ENCODE results near the gene MGAT4A. TPM values are rescaled to one million over a fixed set of nuclear protein-coding genes. Genes with fewer than 3 reads are reported as not detected.

MGAT4A gene
- total and polyA plus RNA-seq, 10 of the 15 experiments (the other 5 are each of a cell fraction or from before 2014, with no cell fraction given) = 4.3 to 23.4 (median 13.6) TPM

GRCh38 chr2:98759827-98760625 lies 29.1 kb upstream of the MGAT4A start (continued):
- peak; percentile 48 to 49; a peak in 2 of 4 replicates for TF ChIP-seq IKZF2 (IDR thresholded peaks at IDR 0.05)
- no peak for TF ChIP-seq WRNIP1 (IDR thresholded peaks at IDR 0.05; ENCODE audit: borderline replicate concordance, low read depth, low read length)

DNA sequence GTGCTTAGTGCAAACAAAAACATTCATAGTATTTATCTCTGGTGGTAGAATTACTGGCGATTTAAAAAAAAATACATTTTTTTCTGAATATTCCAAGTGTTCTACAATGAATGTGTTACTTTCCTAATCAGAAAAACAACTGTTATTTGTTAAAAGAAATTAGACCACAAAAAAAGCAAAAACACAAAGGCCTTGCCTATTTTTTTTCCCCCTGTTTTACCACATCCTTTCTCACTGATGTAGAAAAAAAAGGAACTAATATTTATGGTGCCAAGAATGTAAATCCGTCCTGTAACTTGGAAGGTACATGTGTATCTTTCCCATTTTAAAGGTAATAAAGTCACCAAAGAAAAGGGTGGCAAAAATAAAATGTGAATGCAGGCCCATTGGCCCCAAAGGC lies 28.4 kb upstream of the MGAT4A start:
- no peaks in the 10 kb centered on the region for H4K20me1 ChIP-seq (ENCODE audit: control insufficient read depth, insufficient read depth)
- H3K9ac ChIP-seq (ENCODE audit: control insufficient read depth, insufficient read depth, low read length) = no peak overlapping the region
- peaks cover 50% of the 10 kb centered on the region for H3K4me1 ChIP-seq (ENCODE audit: control insufficient read depth, insufficient read depth, low read length)
- POLR2A ChIA-PET = interaction anchor here (1.1 to 3.4 kb wide), 3 partner anchors 12 to 33 kb away, joined by 3 to 16 read pairs (median 4); partner anchors contain the start of gene MGAT4A
- intact Hi-C loops (cut with micrococcal nuclease; ENCODE audit: unreplicated experiment) = loop anchor here (5.0 kb wide), 1 partner anchor 292 kb away; no protein-coding TSS in a partner anchor
- RAD21 ChIA-PET (ENCODE audit: unreplicated experiment) = interaction anchor here (0.8 to 1.5 kb wide), 3 partner anchors 12 to 108 kb away, joined by 3 to 5 read pairs (median 3); no protein-coding TSS in a partner anchor
- no peak for FAIRE-seq
- BruUV-seq (replicated peaks) = no TSS peak
- H2AFZ ChIP-seq (ENCODE audit: control insufficient read depth, low read depth, low read length) = no peak overlapping the region
- H3K9me3 ChIP-seq (replicated peaks; ENCODE audit: control insufficient read depth, insufficient read depth, low read length) = no peaks in the 10 kb centered on the region
- CTCF ChIA-PET = interaction anchor here (0.9 to 3.2 kb wide), 3 partner anchors 9 to 30 kb away, joined by 3 to 17 read pairs (median 4); no protein-coding TSS in a partner anchor
- in situ Hi-C loops (cut with MboI) = no loop called here
- H3K27me3 ChIP-seq (replicated peaks in 1 of 2; ENCODE audit: control insufficient read depth in 2 of 2, insufficient read depth in 2 of 2, low read length in 1 of 2) = no peaks in the 10 kb centered on the region
- WGBS (ENCODE audit: insufficient coverage, insufficient replicate concordance, low lambda C conversion rate, missing lambda C conversion rate) = 46% methylated on average over 2 of the region's 2 CpGs
- peak overlapping the region; percentile 38; the same call in 1 of the 2 replicates for H3K4me2 ChIP-seq (ENCODE audit: control insufficient read depth, insufficient read depth)
- no peak overlapping the region; the same call in none of the 2 replicates for H3K27ac ChIP-seq (ENCODE audit: control insufficient read depth, insufficient read depth)
- peak; percentile 27 for ATAC-seq
- no peak overlapping the region; the same call in 1 of the 2 replicates for H3K4me3 ChIP-seq
- no peaks in the 10 kb centered on the region for H3K36me3 ChIP-seq (ENCODE audit: control insufficient read depth in 2 of 2, insufficient read depth in 2 of 2, low read length in 1 of 2)
- no peaks in the 10 kb centered on the region for H3K79me2 ChIP-seq (ENCODE audit: control insufficient read depth, insufficient read depth, low read length)
- SMC1A ChIA-PET (ENCODE audit: uncharacterized antibody, unreplicated experiment) = interaction anchor here (1.1 to 4.8 kb wide), 5 partner anchors 12 to 110 kb away, joined by 4 to 37 read pairs (median 12); partner anchors contain the start of gene MGAT4A
- DNase-seq (ENCODE audit: low read depth, low spot score) = no peak
- TF ChIP-seq ZNF622 (IDR thresholded peaks at IDR 0.05) (no peak), IRF4 (IDR thresholded peaks at IDR 0.05; ENCODE audit: low read depth, low read length) (no peak), NR2C2 (IDR thresholded peaks at IDR 0.05; ENCODE audit: borderline replicate concordance, control insufficient read depth, insufficient read length, low read depth) (no peak), EGR1 (IDR thresholded peaks at IDR 0.05; ENCODE audit: borderline replicate concordance in 1 of 2, low read depth in 2 of 2, low read length in 2 of 2) (no peak), FOXM1 (IDR thresholded peaks at IDR 0.05; ENCODE audit: low read depth, low read length) (no peak), NFXL1 (IDR thresholded peaks at IDR 0.05; ENCODE audit: borderline replicate concordance) (no peak), RBBP5 (conservative IDR thresholded peaks at IDR 0.05) (no peak), SPI1 (IDR thresholded peaks at IDR 0.05; ENCODE audit: borderline replicate concordance, insufficient read depth, low read depth, low read length) (no peak), NFYB (IDR thresholded peaks at IDR 0.05; ENCODE audit: insufficient read depth, low read depth, low read length) (no peak), KDM1A (IDR thresholded peaks at IDR 0.05; ENCODE audit: borderline replicate concordance) (no peak), NR2F1 (conservative IDR thresholded peaks at IDR 0.05) (0 out of 2 replicates have a peak, but pooled peaks have one; percentile 11), GATAD2B (conservative IDR thresholded peaks at IDR 0.05; ENCODE audit: low read depth) (no peak), STAT3 (IDR thresholded peaks at IDR 0.05; ENCODE audit: low read depth, low read length) (no peak), STAT1 (conservative IDR thresholded peaks at IDR 0.05) (no peak), ZBED1 (IDR thresholded peaks at IDR 0.05; ENCODE audit: borderline replicate concordance) (no peak), LARP7 (IDR thresholded peaks at IDR 0.05) (no peak), JUNB (IDR thresholded peaks at IDR 0.05) (no peak), ATF7 (IDR thresholded peaks at IDR 0.05; ENCODE audit: low read depth) (no peak), ZZZ3 (IDR thresholded peaks at IDR 0.05; ENCODE audit: control insufficient read depth, insufficient read length, low read depth) (no peak), MYC (IDR thresholded peaks at IDR 0.05; ENCODE audit: insufficient read depth, insufficient read length, insufficient replicate concordance, low read length, severe bottlenecking) (no peak), SREBF2 (IDR thresholded peaks at IDR 0.05; ENCODE audit: low read length) (no peak), GABPA (IDR thresholded peaks at IDR 0.05; ENCODE audit: low read depth) (0 out of 2 replicates have a peak, but pooled peaks have one; percentile 20), HDAC6 (IDR thresholded peaks at IDR 0.05; ENCODE audit: unreplicated experiment) (no peak)

Measured in GM12878 (cell line).